ENCODE measurements around the gene IFNA17. TPM values are rescaled to one million over a fixed set of nuclear protein-coding genes. Genes with fewer than 3 reads are reported as not detected.
"Not testable (repeated sequence)": the region's sequence is repeated elsewhere in the genome, so short reads cannot be mapped to it uniquely, and the experiment has no call there.

Gene IFNA17
- total RNA-seq, 1 donor from 2014 or later, result not detected

GRCh38 chr9:21239911-21240310 lies 11.9 kb upstream of the IFNA17 start, which contains the start of gene IFNA14:
IFNA14 (minus strand) TSS chr9:21240005; CDS start chr9:21239935, 70 bp downstream.
- Mint-ChIP-seq H3K4me1 (ENCODE audit: unreplicated experiment) (no peaks in the 10 kb centered on the region), H3K4me3 (no peak within 1 kb of the TSS), H3K36me3 (no peaks in the 10 kb centered on the region), H3K9me3 (no peaks in the 10 kb centered on the region), H3K27ac (no peak within 1 kb of the TSS), H3K27me3 (peaks cover 35% of the 10 kb centered on the region)
- no peak for DNase-seq (ENCODE audit: extremely low spot score, unreplicated experiment)
- no peak for TF ChIP-seq CTCF (conservative IDR thresholded peaks at IDR 0.05)

DNA sequence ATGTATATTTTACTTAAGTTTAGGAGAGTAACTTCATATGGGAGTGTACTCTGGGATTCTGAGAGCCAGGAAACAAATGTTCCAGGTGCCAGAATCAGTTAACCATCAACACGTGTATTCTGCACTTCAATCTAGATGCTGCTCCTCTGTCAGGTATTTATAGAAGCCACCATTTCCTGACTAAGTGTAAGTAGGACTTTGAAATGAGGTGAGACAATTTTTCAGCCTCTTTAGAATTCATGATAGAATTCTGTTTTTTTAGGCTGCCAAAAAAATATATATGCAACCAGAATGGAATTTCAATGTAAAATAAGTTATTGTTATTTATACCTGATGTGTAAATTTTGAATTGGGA lies 8.3 kb upstream of the IFNA17 start:
- not testable (repeated sequence) for DNase-seq (ENCODE audit: extremely low spot score, unreplicated experiment); H3K4me1 Mint-ChIP-seq (ENCODE audit: unreplicated experiment); H3K9me3 Mint-ChIP-seq; H3K4me3 Mint-ChIP-seq; H3K36me3 Mint-ChIP-seq; H3K27ac Mint-ChIP-seq
- H3K27me3 Mint-ChIP-seq, result peaks cover 19% of the 10 kb centered on the region

DNA sequence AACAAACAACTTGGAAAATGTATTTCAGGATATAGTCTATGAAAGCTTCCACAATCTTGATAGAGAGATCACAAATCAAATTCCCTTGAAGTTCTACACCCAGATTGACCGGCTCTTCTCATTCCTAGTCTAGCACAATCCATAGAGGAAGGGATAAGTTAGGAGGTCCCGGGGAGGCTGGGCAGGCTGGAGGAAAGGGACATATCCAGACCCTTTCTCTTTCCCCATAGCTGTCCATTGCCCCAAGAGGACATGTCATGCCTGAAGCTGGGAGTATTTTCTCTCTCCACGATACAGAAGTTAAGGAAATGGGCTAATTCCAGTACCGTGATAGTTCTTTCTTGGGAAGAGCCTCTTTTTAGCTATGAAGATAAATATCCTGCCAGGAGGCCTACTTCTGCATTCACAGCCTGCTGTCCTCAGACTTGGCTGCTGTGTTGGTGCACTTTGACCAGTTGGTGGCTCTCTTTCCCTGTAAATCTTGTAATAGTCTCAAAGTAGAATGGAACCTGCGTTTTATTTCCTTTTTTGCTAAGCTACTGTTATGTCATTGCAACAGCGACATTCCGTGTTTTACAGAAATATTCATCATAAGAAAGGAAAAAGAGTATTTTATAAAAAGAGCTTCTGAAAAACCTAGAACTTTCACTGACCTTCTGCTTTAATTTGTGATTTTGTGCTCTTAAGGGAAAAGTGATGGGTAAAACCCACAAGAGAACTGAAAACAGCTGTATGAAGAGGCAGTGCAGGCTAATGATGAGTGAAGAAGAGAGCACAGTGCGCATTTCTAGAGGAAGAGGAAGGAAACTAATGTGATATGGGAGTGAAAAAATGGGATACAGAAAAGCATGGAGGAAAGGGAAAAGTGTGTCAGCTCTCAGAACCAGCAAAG lies 7.7 kb upstream of the IFNA17 start:
- DNase-seq (ENCODE audit: extremely low spot score, unreplicated experiment); H3K4me3 Mint-ChIP-seq; H3K36me3 Mint-ChIP-seq; H3K9me3 Mint-ChIP-seq; H3K4me1 Mint-ChIP-seq (ENCODE audit: unreplicated experiment); H3K27ac Mint-ChIP-seq: not testable (repeated sequence)
- peaks cover 19% of the 10 kb centered on the region for H3K27me3 Mint-ChIP-seq
- TF ChIP-seq CTCF (conservative IDR thresholded peaks at IDR 0.05), result peak; percentile 71

- Mint-ChIP-seq H3K4me1 (ENCODE audit: unreplicated experiment) (no peaks in the 10 kb centered on the region), H3K27ac (no peak overlapping the region), H3K36me3 (no peaks in the 10 kb centered on the region), H3K4me3 (no peak overlapping the region), H3K27me3 (peaks cover 16% of the 10 kb centered on the region), H3K9me3 (no peaks in the 10 kb centered on the region)
- peak; percentile 53 for DNase-seq (ENCODE audit: extremely low spot score, unreplicated experiment)
- TF ChIP-seq CTCF (conservative IDR thresholded peaks at IDR 0.05), result no peak
Measured at GRCh38 chr9:21234153-21234687, 6.2 kb upstream of the IFNA17 start.

GRCh38 chr9:21233258-21233657 lies 5.2 kb upstream of the IFNA17 start:
- H3K27ac Mint-ChIP-seq, result no peak overlapping the region
- TF ChIP-seq CTCF (conservative IDR thresholded peaks at IDR 0.05), result no peak
- no peaks in the 10 kb centered on the region for H3K9me3 Mint-ChIP-seq
- DNase-seq (ENCODE audit: extremely low spot score, unreplicated experiment), result no peak
- H3K36me3 Mint-ChIP-seq, result no peaks in the 10 kb centered on the region
- H3K4me1 Mint-ChIP-seq (ENCODE audit: unreplicated experiment), result no peaks in the 10 kb centered on the region
- peaks cover 14% of the 10 kb centered on the region for H3K27me3 Mint-ChIP-seq
- no peak overlapping the region for H3K4me3 Mint-ChIP-seq

- not testable (repeated sequence) for H3K4me1 Mint-ChIP-seq (ENCODE audit: unreplicated experiment); H3K36me3 Mint-ChIP-seq; H3K4me3 Mint-ChIP-seq; H3K27ac Mint-ChIP-seq; DNase-seq (ENCODE audit: extremely low spot score, unreplicated experiment); H3K9me3 Mint-ChIP-seq
- peaks cover 14% of the 10 kb centered on the region for H3K27me3 Mint-ChIP-seq
Measured at GRCh38 chr9:21217211-21217610, 10.8 kb downstream of the IFNA17 start, which contains the start of gene IFNA16. IFNA16 (minus strand) TSS chr9:21217311; CDS start chr9:21217305, 6 bp downstream.

Data from type B pancreatic cell (in vitro differentiated cells).